IMR-90 (cell line): ENCODE measurements around the gene LRRC3C.

Source experiments
- CEBPB ChIP-seq: IDR thresholded peaks from 2 replicates; pipeline ENCODE4 v1.6.1; 2012; ENCODE audit warnings: low read depth, low read length, improper control_type of control experiment
- CHD1 ChIP-seq: IDR thresholded peaks from 2 replicates; pipeline ENCODE4 v1.6.1; 2012; ENCODE audit warnings: low read depth, low read length, improper control_type of control experiment
- ELK1 ChIP-seq: fragments of 150-350 bp; IDR thresholded peaks from 2 replicates; pipeline ENCODE4 v1.6.1; 2016; ENCODE audit warnings: low read depth, mild to moderate bottlenecking, low read length, moderate library complexity, borderline replicate concordance
- FOS ChIP-seq: fragments of 150-350 bp; IDR thresholded peaks from 2 replicates; pipeline ENCODE4 v1.6.1; 2016; ENCODE audit warnings: low read depth, low read length
- MAFK ChIP-seq: IDR thresholded peaks from 2 replicates; pipeline ENCODE4 v1.6.1; 2012; ENCODE audit warnings: low read depth, low read length, improper control_type of control experiment
- MAZ ChIP-seq: IDR thresholded peaks from 2 replicates; pipeline ENCODE4 v1.6.1; 2012; ENCODE audit warnings: low read depth, mild to moderate bottlenecking, low read length, improper control_type of control experiment, moderate library complexity, borderline replicate concordance
- MXI1 ChIP-seq: IDR thresholded peaks from 2 replicates; pipeline ENCODE4 v1.6.1; 2012; ENCODE audit warnings: low read depth, mild to moderate bottlenecking, low read length, moderate library complexity, borderline replicate concordance
- POLR2A ChIP-seq: IDR thresholded peaks from 2 replicates; pipeline ENCODE4 v1.6.1; 2012; ENCODE audit warnings: mild to moderate bottlenecking, low read depth, low read length
- RAD21 ChIP-seq: IDR thresholded peaks from 2 replicates; pipeline ENCODE4 v1.6.1; 2012; ENCODE audit warnings: low read length, improper control_type of control experiment
- RFX5 ChIP-seq: IDR thresholded peaks from 2 replicates; pipeline ENCODE4 v1.8.0; 2012; ENCODE audit warnings: low read depth, mild to moderate bottlenecking, low read length, moderate library complexity
- SMC3 ChIP-seq: fragments of 150-350 bp; IDR thresholded peaks from 2 replicates; pipeline ENCODE4 v1.6.1; 2016; ENCODE audit warnings: low read depth, mild to moderate bottlenecking, antibody characterized with exemption, low read length, moderate library complexity
- TF ChIP-seq, protein P1 (sequence below): conservative IDR thresholded peaks from 2 replicates; pipeline ENCODE4 v1.5.1; 2012; ENCODE audit warnings: mild to moderate bottlenecking, low read depth, low read length, improper control_type of control experiment
- TF ChIP-seq, protein P2 (sequence below): fragments of 150-350 bp; IDR thresholded peaks from 2 replicates; pipeline ENCODE4 v1.6.1; 2017; ENCODE audit warnings: mild to moderate bottlenecking, antibody characterized with exemption, low read length, low read depth

- TF ChIP-seq SMC3 (no peak), POLR2A (no peak), FOS (no peak), MAZ (no peak), CHD1 (no peak), RFX5 (no peak), MXI1 (no peak), RAD21 (no peak), ELK1 (no peak), MAFK (no peak), CEBPB (no peak)
- TF ChIP-seq, protein P1, sequence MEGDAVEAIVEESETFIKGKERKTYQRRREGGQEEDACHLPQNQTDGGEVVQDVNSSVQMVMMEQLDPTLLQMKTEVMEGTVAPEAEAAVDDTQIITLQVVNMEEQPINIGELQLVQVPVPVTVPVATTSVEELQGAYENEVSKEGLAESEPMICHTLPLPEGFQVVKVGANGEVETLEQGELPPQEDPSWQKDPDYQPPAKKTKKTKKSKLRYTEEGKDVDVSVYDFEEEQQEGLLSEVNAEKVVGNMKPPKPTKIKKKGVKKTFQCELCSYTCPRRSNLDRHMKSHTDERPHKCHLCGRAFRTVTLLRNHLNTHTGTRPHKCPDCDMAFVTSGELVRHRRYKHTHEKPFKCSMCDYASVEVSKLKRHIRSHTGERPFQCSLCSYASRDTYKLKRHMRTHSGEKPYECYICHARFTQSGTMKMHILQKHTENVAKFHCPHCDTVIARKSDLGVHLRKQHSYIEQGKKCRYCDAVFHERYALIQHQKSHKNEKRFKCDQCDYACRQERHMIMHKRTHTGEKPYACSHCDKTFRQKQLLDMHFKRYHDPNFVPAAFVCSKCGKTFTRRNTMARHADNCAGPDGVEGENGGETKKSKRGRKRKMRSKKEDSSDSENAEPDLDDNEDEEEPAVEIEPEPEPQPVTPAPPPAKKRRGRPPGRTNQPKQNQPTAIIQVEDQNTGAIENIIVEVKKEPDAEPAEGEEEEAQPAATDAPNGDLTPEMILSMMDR, result no peak
- TF ChIP-seq, protein P2, sequence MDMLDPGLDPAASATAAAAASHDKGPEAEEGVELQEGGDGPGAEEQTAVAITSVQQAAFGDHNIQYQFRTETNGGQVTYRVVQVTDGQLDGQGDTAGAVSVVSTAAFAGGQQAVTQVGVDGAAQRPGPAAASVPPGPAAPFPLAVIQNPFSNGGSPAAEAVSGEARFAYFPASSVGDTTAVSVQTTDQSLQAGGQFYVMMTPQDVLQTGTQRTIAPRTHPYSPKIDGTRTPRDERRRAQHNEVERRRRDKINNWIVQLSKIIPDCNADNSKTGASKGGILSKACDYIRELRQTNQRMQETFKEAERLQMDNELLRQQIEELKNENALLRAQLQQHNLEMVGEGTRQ, result no peak
These were observed 41.2 kb downstream of the LRRC3C start for GRCh38 chr17:39968761-39969160.
